NCI-H526 treated with DMSO at 0.1 percent for 48 hours (cell line): Measurements from ENCODE around the gene MTFR2.
"Not testable (repeated sequence)": the region's sequence is repeated elsewhere in the genome, so short reads cannot be mapped to it uniquely, and the experiment has no call there.

Experiments
- DNase-seq: peaks from one replicate; lab custom pipeline; 2025; lab: John Stamatoyannopoulos, UW

Gene MTFR2

GRCh38 chr6:136235233-136235564, 14.9 kb downstream of the MTFR2 start:
- peak; percentile 68 for DNase-seq

- no peak for DNase-seq
Measured at GRCh38 chr6:136232701-136233100, 17.4 kb downstream of the MTFR2 start.

- no peak for DNase-seq
Measured at GRCh38 chr6:136230219-136230853, 19.8 kb downstream of the MTFR2 start.

- DNase-seq = no peak
Measured at GRCh38 chr6:136228814-136229213, 21.3 kb downstream of the MTFR2 start.

- DNase-seq = no peak
Measured at GRCh38 chr6:136226674-136227377, 23.3 kb downstream of the MTFR2 start.

- peak; percentile 16 for DNase-seq
Measured at GRCh38 chr6:136226027-136226673, 24.0 kb downstream of the MTFR2 start.

- no peak for DNase-seq
Measured at GRCh38 chr6:136225496-136225895, 24.6 kb downstream of the MTFR2 start.

GRCh38 chr6:136224974-136225373, 25.1 kb downstream of the MTFR2 start:
- DNase-seq = not testable (repeated sequence)

- no peak for DNase-seq
Measured at GRCh38 chr6:136216503-136217401, 33.4 kb downstream of the MTFR2 start.

- DNase-seq = no peak
Measured at GRCh38 chr6:136213853-136214252, 36.3 kb downstream of the MTFR2 start.

GRCh38 chr6:136213012-136213539, 37.0 kb downstream of the MTFR2 start:
- DNase-seq = no peak

GRCh38 chr6:136212608-136213007, 37.5 kb downstream of the MTFR2 start:
- DNase-seq = no peak

GRCh38 chr6:136210398-136211165, 39.5 kb downstream of the MTFR2 start:
- DNase-seq = no peak

- no peak for DNase-seq
Measured at GRCh38 chr6:136209496-136209895, 40.6 kb downstream of the MTFR2 start.

GRCh38 chr6:136208783-136209182, 41.3 kb downstream of the MTFR2 start:
- DNase-seq = no peak

- DNase-seq = no peak
Measured at GRCh38 chr6:136201732-136202131, 48.4 kb downstream of the MTFR2 start.

- DNase-seq = no peak
Measured at GRCh38 chr6:136192902-136193301, 57.2 kb downstream of the MTFR2 start.

- no peak for DNase-seq
Measured at GRCh38 chr6:136191606-136192312, 58.4 kb downstream of the MTFR2 start.

- DNase-seq = no peak
Measured at GRCh38 chr6:136189104-136189503, 61.0 kb downstream of the MTFR2 start.

GRCh38 chr6:136188486-136188885, 61.6 kb downstream of the MTFR2 start:
- DNase-seq = no peak

- DNase-seq = no peak
Measured at GRCh38 chr6:136186363-136186762, 63.7 kb downstream of the MTFR2 start.
